Right lobe of liver (tissue), 4 donors: ENCODE measurements around the gene NDUFAF2.

Experiments
- CTCF ChIP-seq, 4 donors: fragments of 200-600 bp in 3 of 4; fragments of 450-650 bp in 1 of 4; IDR thresholded peaks; one replicate each; pipeline versions ENCODE4 v1.5.1 to v1.8.0; 2016 to 2022; ENCODE audit warnings: antibody characterized with exemption in 4 of 4, mild to moderate bottlenecking in 2 of 4
- POLR2A ChIP-seq: fragments of 450-650 bp; IDR thresholded peaks from one replicate; pipeline ENCODE4 v1.6.1; 2017; ENCODE audit warnings: antibody characterized with exemption, mild to moderate bottlenecking
- donor health status: DM: no; HTN: no; CAD: no.
- donor health status: DM: no; HTN: no; CAD: no.
- donor health status: DM: no; HTN: yes; CAD: no.

DNA sequence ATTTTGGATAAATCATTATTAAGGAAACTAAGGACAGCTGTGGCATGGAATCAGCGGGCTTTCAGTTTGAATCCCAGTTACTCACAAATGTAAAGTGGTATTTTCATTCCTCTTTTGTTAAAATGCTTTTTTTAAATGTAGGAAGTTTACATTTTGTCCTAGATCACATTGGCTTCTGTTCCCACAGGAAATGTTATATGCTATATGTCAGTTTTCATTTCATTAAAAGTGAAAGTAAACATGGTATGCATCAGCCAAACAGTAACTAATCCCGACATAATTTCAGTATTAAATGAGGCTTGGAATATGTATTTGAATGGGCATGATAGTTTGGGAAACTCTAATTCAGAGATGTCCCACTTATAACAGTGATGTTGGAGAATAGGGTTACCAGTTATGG is 235.9 kb downstream of the NDUFAF2 start:
- TF ChIP-seq POLR2A (no peak), CTCF (IDR thresholded peaks at IDR 0.05) (no peak)
